ENCODE data around the gene LETMD1. TPM values are rescaled to one million over a fixed set of nuclear protein-coding genes. Genes with fewer than 3 reads are reported as not detected.

LETMD1 gene
- total RNA-seq: 20.6 TPM
- long read RNA-seq, transcript LETMD1-201 (9 exons, 2,112 nt): major isoform, 27 of 53 reads
- long read RNA-seq, partial matches to known transcripts: 3 of 53 reads
- long read RNA-seq, other reads (novel, unspliced or antisense): 15 of 53 reads

GRCh38 chr12:51047655-51048540 is at the start of gene LETMD1:
TSS of gene LETMD1 (plus strand) at chr12:51048327. CDS start at chr12:51048357, 30 bp downstream.
- peak; percentile 95 for TF ChIP-seq CTCF (IDR thresholded peaks at IDR 0.05; ENCODE audit: borderline replicate concordance)
- no peaks in the 10 kb centered on the region for H3K27me3 ChIP-seq (ENCODE audit: low read depth)
- H3K36me3 ChIP-seq: peaks cover 23% of the 10 kb centered on the region
- intact Hi-C loops (cut with micrococcal nuclease): no loop called here
- peak within 1 kb of the TSS; percentile 89 for H3K4me3 ChIP-seq
- H3K4me1 ChIP-seq: peaks cover 33% of the 10 kb centered on the region
- H3K9me3 ChIP-seq (replicated peaks): no peaks in the 10 kb centered on the region
- peak; percentile 91 for DNase-seq
- H3K27ac ChIP-seq (replicated peaks): peak within 1 kb of the TSS; percentile 99

- intact Hi-C loops (cut with micrococcal nuclease): no loop called here
- Histone ChIP-seq H3K4me1 (no peaks in the 10 kb centered on the region), H3K27ac (replicated peaks) (no peak overlapping the region), H3K36me3 (peaks cover 98% of the 10 kb centered on the region), H3K27me3 (ENCODE audit: low read depth) (no peaks in the 10 kb centered on the region), H3K4me3 (no peak overlapping the region), H3K9me3 (replicated peaks) (no peaks in the 10 kb centered on the region)
- TF ChIP-seq CTCF (IDR thresholded peaks at IDR 0.05; ENCODE audit: borderline replicate concordance): no peak
- no peak for DNase-seq
Measured at GRCh38 chr12:50999093-50999492, 49.0 kb upstream of the LETMD1 start.

- no peak for DNase-seq
- H3K4me1 ChIP-seq: no peaks in the 10 kb centered on the region
- no peaks in the 10 kb centered on the region for H3K9me3 ChIP-seq (replicated peaks)
- peaks cover 98% of the 10 kb centered on the region for H3K36me3 ChIP-seq
- intact Hi-C loops (cut with micrococcal nuclease): no loop called here
- H3K27me3 ChIP-seq (ENCODE audit: low read depth): no peaks in the 10 kb centered on the region
- no peak overlapping the region for H3K27ac ChIP-seq (replicated peaks)
- TF ChIP-seq CTCF (IDR thresholded peaks at IDR 0.05; ENCODE audit: borderline replicate concordance): no peak
- no peak overlapping the region for H3K4me3 ChIP-seq
Measured at GRCh38 chr12:51000245-51000644, 47.9 kb upstream of the LETMD1 start.

GRCh38 chr12:51001799-51002198 is 46.3 kb upstream of the LETMD1 start:
- Histone ChIP-seq H3K27me3 (ENCODE audit: low read depth) (no peaks in the 10 kb centered on the region), H3K9me3 (replicated peaks) (no peaks in the 10 kb centered on the region), H3K4me1 (no peaks in the 10 kb centered on the region), H3K27ac (replicated peaks) (no peak overlapping the region), H3K36me3 (peaks cover 94% of the 10 kb centered on the region), H3K4me3 (no peak overlapping the region)
- no peak for DNase-seq
- intact Hi-C loops (cut with micrococcal nuclease): no loop called here
- no peak for TF ChIP-seq CTCF (IDR thresholded peaks at IDR 0.05; ENCODE audit: borderline replicate concordance)

- TF ChIP-seq CTCF (IDR thresholded peaks at IDR 0.05; ENCODE audit: borderline replicate concordance): no peak
- Histone ChIP-seq H3K27me3 (ENCODE audit: low read depth) (no peaks in the 10 kb centered on the region), H3K4me3 (no peak overlapping the region), H3K36me3 (peaks cover 83% of the 10 kb centered on the region), H3K9me3 (replicated peaks) (no peaks in the 10 kb centered on the region), H3K27ac (replicated peaks) (no peak overlapping the region), H3K4me1 (peaks cover 3% of the 10 kb centered on the region)
- intact Hi-C loops (cut with micrococcal nuclease): no loop called here
- no peak for DNase-seq
Measured at GRCh38 chr12:51004504-51004903, 43.6 kb upstream of the LETMD1 start.
